Activated CD8-positive, alpha-beta T cell treated with anti-CD3 and anti-CD28 coated beads for 36 hours (primary cell): ENCODE results near the gene RPLP2. TPM values are rescaled to one million over a fixed set of nuclear protein-coding genes. Genes with fewer than 3 reads are reported as not detected.

Source experiments
- ATAC-seq: fragments of 200-7000 bp; cut with Tn5 transposase; one replicate; pipeline ENCODE4 v1.10.0; 2021; ENCODE audit warnings: mild to moderate bottlenecking, moderate library complexity
- CTCF ChIA-PET: fragments of 350-600 bp; sonication (Branson Sonifier 250); formaldehyde crosslinking; loops from one replicate; lab custom pipeline; 2021; ENCODE audit warnings: antibody characterized with exemption; lab: Charles Lee
- POLR2A ChIA-PET: fragments of 350-600 bp; sonication (Branson Sonifier 250); formaldehyde crosslinking; loops from one replicate; lab custom pipeline; 2021; ENCODE audit warnings: antibody characterized with exemption; lab: Charles Lee
- DNase-seq: peaks from one replicate; pipeline ENCODE4 v3.0.0-alpha.2; 2020
- H3K27ac Mint-ChIP-seq: one replicate; pipeline ENCODE4 v1.8.0; 2021; ENCODE audit warnings: mild to moderate bottlenecking, mixed read lengths
- H3K27me3 Mint-ChIP-seq: one replicate; pipeline ENCODE4 v1.8.0; 2021; ENCODE audit warnings: mixed read lengths
- H3K36me3 Mint-ChIP-seq: one replicate; pipeline ENCODE4 v1.8.0; 2021; ENCODE audit warnings: low read depth, mixed read lengths
- H3K4me1 Mint-ChIP-seq: one replicate; pipeline ENCODE4 v1.8.0; 2021; ENCODE audit warnings: low read depth, mixed read lengths
- H3K4me3 Mint-ChIP-seq: one replicate; pipeline ENCODE4 v1.8.0; 2021; ENCODE audit warnings: mild to moderate bottlenecking, moderate library complexity, mixed read lengths
- H3K9me3 Mint-ChIP-seq: one replicate; pipeline ENCODE4 v1.8.0; 2021; ENCODE audit warnings: mixed read lengths
- intact Hi-C: fragments of 100-400 bp; cut with micrococcal nuclease; formaldehyde crosslinking; loops from one replicate; pipeline ENCODE4 v1.10.0; 2022
- total RNA-seq, 2 experiments: library from RNA; stranded (reverse); gene quantifications; one replicate each; pipeline ENCODE4 v1.2.3, GENCODE V29; 2021
- TF ChIP-seq, protein P1 (sequence below): fragments of 200-600 bp; IDR thresholded peaks from one replicate; pipeline ENCODE4 v1.8.0; 2022; ENCODE audit warnings: antibody characterized with exemption, mild to moderate bottlenecking

RPLP2 gene
- total RNA-seq, 2 experiments from 2014 or later, result 3,638 to 3,686 TPM

- no peak for DNase-seq
- H3K36me3 Mint-ChIP-seq, result no peaks in the 10 kb centered on the region
- ChIA-PET CTCF (no interaction called here), POLR2A (no interaction called here)
- no peak overlapping the region for H3K4me3 Mint-ChIP-seq
- peaks cover 11% of the 10 kb centered on the region for H3K4me1 Mint-ChIP-seq
- intact Hi-C loops, result no loop called here
- no peak overlapping the region for H3K27ac Mint-ChIP-seq
- H3K9me3 Mint-ChIP-seq, result no peaks in the 10 kb centered on the region
- TF ChIP-seq, protein P1, sequence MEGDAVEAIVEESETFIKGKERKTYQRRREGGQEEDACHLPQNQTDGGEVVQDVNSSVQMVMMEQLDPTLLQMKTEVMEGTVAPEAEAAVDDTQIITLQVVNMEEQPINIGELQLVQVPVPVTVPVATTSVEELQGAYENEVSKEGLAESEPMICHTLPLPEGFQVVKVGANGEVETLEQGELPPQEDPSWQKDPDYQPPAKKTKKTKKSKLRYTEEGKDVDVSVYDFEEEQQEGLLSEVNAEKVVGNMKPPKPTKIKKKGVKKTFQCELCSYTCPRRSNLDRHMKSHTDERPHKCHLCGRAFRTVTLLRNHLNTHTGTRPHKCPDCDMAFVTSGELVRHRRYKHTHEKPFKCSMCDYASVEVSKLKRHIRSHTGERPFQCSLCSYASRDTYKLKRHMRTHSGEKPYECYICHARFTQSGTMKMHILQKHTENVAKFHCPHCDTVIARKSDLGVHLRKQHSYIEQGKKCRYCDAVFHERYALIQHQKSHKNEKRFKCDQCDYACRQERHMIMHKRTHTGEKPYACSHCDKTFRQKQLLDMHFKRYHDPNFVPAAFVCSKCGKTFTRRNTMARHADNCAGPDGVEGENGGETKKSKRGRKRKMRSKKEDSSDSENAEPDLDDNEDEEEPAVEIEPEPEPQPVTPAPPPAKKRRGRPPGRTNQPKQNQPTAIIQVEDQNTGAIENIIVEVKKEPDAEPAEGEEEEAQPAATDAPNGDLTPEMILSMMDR, result no peak
- ATAC-seq, result no peak
- H3K27me3 Mint-ChIP-seq, result peaks cover 7% of the 10 kb centered on the region
Measured at GRCh38 chr11:852762-853161, 43.0 kb downstream of the RPLP2 start.

DNA sequence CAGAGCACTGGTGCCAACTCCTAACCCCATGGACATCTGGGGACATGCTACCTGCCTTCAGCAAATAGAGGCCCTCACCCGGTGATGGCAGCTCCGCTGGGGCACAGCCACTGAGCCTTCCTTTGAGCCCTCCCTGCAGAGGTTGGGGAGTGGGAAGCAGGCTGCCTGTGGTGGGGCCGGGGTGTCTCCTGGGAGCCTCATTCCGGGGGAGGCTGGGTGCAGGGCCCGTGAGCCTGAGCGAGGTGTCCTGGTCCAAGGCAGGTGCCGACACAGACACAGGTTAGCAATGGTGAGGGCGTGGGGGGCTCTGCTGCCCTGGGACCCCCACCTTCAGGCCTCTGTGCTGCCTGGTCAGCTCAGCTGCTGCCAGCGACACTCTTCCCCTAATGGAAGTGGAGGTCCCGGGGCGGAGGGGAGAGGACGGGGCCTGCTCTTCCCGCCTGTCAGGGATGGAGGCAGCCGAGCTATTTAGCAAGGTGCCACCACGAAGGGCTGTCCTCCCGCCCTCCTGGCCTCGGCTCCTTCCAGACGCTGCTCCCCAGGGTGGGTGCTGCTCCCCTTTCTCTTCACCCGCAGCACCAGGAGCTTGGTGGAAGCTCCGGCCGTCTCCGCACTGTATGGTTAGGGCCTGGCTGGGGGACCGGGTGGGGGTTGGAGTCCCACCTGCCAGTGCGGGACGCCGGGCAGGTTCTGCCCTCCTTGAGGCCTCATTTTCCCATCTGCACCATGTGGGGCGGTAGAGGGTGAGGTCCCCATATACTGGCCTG, 44.1 kb downstream of the RPLP2 start:
- peaks cover 2% of the 10 kb centered on the region for H3K27me3 Mint-ChIP-seq

GRCh38 chr11:854601-855329, 45.0 kb downstream of the RPLP2 start:
- DNase-seq (no peak), ATAC-seq (no peak)
- CTCF ChIA-PET, result no interaction called here
- Mint-ChIP-seq H3K4me3 (no peak overlapping the region), H3K27ac (no peak overlapping the region), H3K9me3 (no peaks in the 10 kb centered on the region), H3K36me3 (no peaks in the 10 kb centered on the region), H3K27me3 (no peaks in the 10 kb centered on the region), H3K4me1 (peaks cover 3% of the 10 kb centered on the region)
- intact Hi-C loops, result no loop called here
- TF ChIP-seq, protein P1, result no peak
- POLR2A ChIA-PET, result no interaction called here

More for the DNA sequence above, 44.1 kb downstream of the RPLP2 start:
- ATAC-seq (no peak), DNase-seq (no peak)
- H3K4me3 Mint-ChIP-seq, result no peak overlapping the region
- no peak overlapping the region for H3K27ac Mint-ChIP-seq
- H3K4me1 Mint-ChIP-seq, result peaks cover 6% of the 10 kb centered on the region
- no peaks in the 10 kb centered on the region for H3K36me3 Mint-ChIP-seq
- CTCF ChIA-PET, result no interaction called here
- intact Hi-C loops, result no loop called here
- no peaks in the 10 kb centered on the region for H3K9me3 Mint-ChIP-seq
- POLR2A ChIA-PET, result no interaction called here
- TF ChIP-seq, protein P1, result no peak

- intact Hi-C loops, result no loop called here
- TF ChIP-seq, protein P1, result no peak
- Mint-ChIP-seq H3K9me3 (no peaks in the 10 kb centered on the region), H3K27me3 (no peaks in the 10 kb centered on the region), H3K27ac (no peak overlapping the region), H3K4me3 (no peak overlapping the region), H3K4me1 (peaks cover 3% of the 10 kb centered on the region), H3K36me3 (no peaks in the 10 kb centered on the region)
- ATAC-seq (no peak), DNase-seq (no peak)
- POLR2A ChIA-PET, result no interaction called here
- CTCF ChIA-PET, result no interaction called here
Measured at GRCh38 chr11:855330-855674, 45.5 kb downstream of the RPLP2 start.

GRCh38 chr11:855796-856195, 46.0 kb downstream of the RPLP2 start:
- no peak for DNase-seq
- no peaks in the 10 kb centered on the region for H3K36me3 Mint-ChIP-seq
- CTCF ChIA-PET, result no interaction called here
- POLR2A ChIA-PET, result interaction anchor here (1.6 kb wide), 1 partner anchor 9 kb away, joined by 4 read pairs; no protein-coding TSS in a partner anchor
- no peak overlapping the region for H3K27ac Mint-ChIP-seq
- intact Hi-C loops, result no loop called here
- no peaks in the 10 kb centered on the region for H3K9me3 Mint-ChIP-seq
- peaks cover 3% of the 10 kb centered on the region for H3K4me1 Mint-ChIP-seq
- no peak for ATAC-seq
- H3K27me3 Mint-ChIP-seq, result no peaks in the 10 kb centered on the region
- H3K4me3 Mint-ChIP-seq, result no peak overlapping the region
- TF ChIP-seq, protein P1, result no peak
